CD4-positive, alpha-beta T cell (primary cell): Measurements from ENCODE around the gene C10orf71. TPM values are rescaled to one million over a fixed set of nuclear protein-coding genes. Genes with fewer than 3 reads are reported as not detected.
A peak's percentile ranks its signal among the peaks of the same experiment; 100 is the strongest.

Experiments used
- ATAC-seq: fragments of 200-7000 bp; cut with Tn5 transposase; one replicate; pipeline ENCODE4 v1.10.0; 2022; ENCODE audit warnings: mild to moderate bottlenecking; ENCODE audit not compliant: poor library complexity
- CTCF ChIA-PET: fragments of 350-600 bp; sonication (Branson Sonifier 250); formaldehyde crosslinking; loops from one replicate; lab custom pipeline; 2021; ENCODE audit warnings: antibody characterized with exemption, inconsistent platforms; lab: Charles Lee
- POLR2A ChIA-PET: fragments of 350-600 bp; sonication (Branson Sonifier 250); formaldehyde crosslinking; loops from one replicate; lab custom pipeline; 2021; ENCODE audit warnings: antibody characterized with exemption, inconsistent platforms; lab: Charles Lee
- DNase-seq, 14 experiments: peaks; one replicate each; pipeline ENCODE4 v3.0.0-alpha.2; 2013 to 2020; ENCODE audit warnings: mixed read lengths in 2 of 14
- H3K27ac ChIP-seq, 2 donors: one replicate each; pipeline versions ENCODE4 v1.5.1 to v1.7.0; 2013; ENCODE audit warnings: low read length in 2 of 2, low read depth in 1 of 2, mild to moderate bottlenecking in 1 of 2
- H3K27me3 ChIP-seq, 2 experiments: 1 replicate in 1 of 2; 2 replicates in 1 of 2; pipeline versions ENCODE4 v1.6.1 to v1.7.0; 2013; ENCODE audit warnings: low read length in 2 of 2, control low read depth in 1 of 2, mild to moderate bottlenecking in 1 of 2, moderate library complexity in 1 of 2; ENCODE audit not compliant: insufficient read depth in 2 of 2, control insufficient read depth in 1 of 2
- H3K36me3 ChIP-seq: one replicate; pipeline ENCODE4 v1.6.1; 2013; ENCODE audit warnings: low read length, control low read depth; ENCODE audit not compliant: insufficient read depth
- H3K4me1 ChIP-seq: one replicate; pipeline ENCODE4 v1.6.1; 2013; ENCODE audit warnings: low read length, control low read depth; ENCODE audit not compliant: insufficient read depth
- H3K4me3 ChIP-seq: one replicate; pipeline ENCODE4 v1.5.1; 2013; ENCODE audit warnings: mild to moderate bottlenecking, low read length, moderate library complexity
- H3K9me3 ChIP-seq, 2 experiments: 1 replicate in 1 of 2; 2 replicates in 1 of 2; pipeline versions ENCODE4 v1.6.1 to v1.7.0; 2013; ENCODE audit warnings: low read length in 2 of 2, mild to moderate bottlenecking in 2 of 2, control low read depth in 1 of 2, moderate library complexity in 1 of 2; ENCODE audit not compliant: control insufficient read depth in 1 of 2, insufficient read depth in 1 of 2
- H3K27ac Mint-ChIP-seq: one replicate; pipeline ENCODE4 v1.8.0; 2020; ENCODE audit warnings: mixed read lengths
- H3K27me3 Mint-ChIP-seq: one replicate; pipeline ENCODE4 v1.8.0; 2021; ENCODE audit warnings: mixed read lengths
- H3K36me3 Mint-ChIP-seq: one replicate; pipeline ENCODE4 v1.8.0; 2021; ENCODE audit warnings: low read depth, mixed read lengths
- H3K4me1 Mint-ChIP-seq: one replicate; pipeline ENCODE4 v1.8.0; 2021; ENCODE audit warnings: low read depth, mixed read lengths
- H3K4me3 Mint-ChIP-seq: one replicate; pipeline ENCODE4 v1.8.0; 2020; ENCODE audit warnings: mild to moderate bottlenecking, mixed read lengths
- H3K9me3 Mint-ChIP-seq: one replicate; pipeline ENCODE4 v1.8.0; 2020; ENCODE audit warnings: mixed read lengths
- intact Hi-C, 2 experiments: fragments of 100-400 bp; cut with DNase I in 1 of 2; cut with micrococcal nuclease in 1 of 2; formaldehyde crosslinking; loops; one replicate each; pipeline versions ENCODE4 v1.15.1 to v1.9.0; 2023 to 2025; cut with DNase I, micrococcal nuclease
- total RNA-seq, 174 experiments: library from RNA in 2 of 174; stranded (reverse) in 2 of 174; gene quantifications; one replicate each; pipeline ENCODE4 v1.2.3 and lab custom pipeline; 2021 to 2026
- TF ChIP-seq, protein P1 (sequence below): fragments of 200-600 bp; IDR thresholded peaks from one replicate; pipeline ENCODE4 v1.8.0; 2022; ENCODE audit warnings: antibody characterized with exemption, mild to moderate bottlenecking

Gene C10orf71
- total RNA-seq, 2 experiments from 2014 or later: not detected

- H3K4me3 Mint-ChIP-seq: no peak overlapping the region
- H3K9me3 Mint-ChIP-seq: no peaks in the 10 kb centered on the region
- no peaks in the 10 kb centered on the region for H3K36me3 Mint-ChIP-seq
- no peaks in the 10 kb centered on the region for H3K4me1 Mint-ChIP-seq
- intact Hi-C loops: no loop called here
- DNase-seq (no peak), ATAC-seq (no peak)
- no peak overlapping the region for H3K4me3 ChIP-seq
- no peaks in the 10 kb centered on the region for H3K36me3 ChIP-seq
- ChIA-PET POLR2A (no interaction called here), CTCF (no interaction called here)
- no peak overlapping the region for H3K27ac Mint-ChIP-seq
- no peak overlapping the region for H3K27ac ChIP-seq
- no peaks in the 10 kb centered on the region for H3K4me1 ChIP-seq
- no peaks in the 10 kb centered on the region for H3K27me3 Mint-ChIP-seq
- no peaks in the 10 kb centered on the region for H3K9me3 ChIP-seq
- TF ChIP-seq, protein P1, sequence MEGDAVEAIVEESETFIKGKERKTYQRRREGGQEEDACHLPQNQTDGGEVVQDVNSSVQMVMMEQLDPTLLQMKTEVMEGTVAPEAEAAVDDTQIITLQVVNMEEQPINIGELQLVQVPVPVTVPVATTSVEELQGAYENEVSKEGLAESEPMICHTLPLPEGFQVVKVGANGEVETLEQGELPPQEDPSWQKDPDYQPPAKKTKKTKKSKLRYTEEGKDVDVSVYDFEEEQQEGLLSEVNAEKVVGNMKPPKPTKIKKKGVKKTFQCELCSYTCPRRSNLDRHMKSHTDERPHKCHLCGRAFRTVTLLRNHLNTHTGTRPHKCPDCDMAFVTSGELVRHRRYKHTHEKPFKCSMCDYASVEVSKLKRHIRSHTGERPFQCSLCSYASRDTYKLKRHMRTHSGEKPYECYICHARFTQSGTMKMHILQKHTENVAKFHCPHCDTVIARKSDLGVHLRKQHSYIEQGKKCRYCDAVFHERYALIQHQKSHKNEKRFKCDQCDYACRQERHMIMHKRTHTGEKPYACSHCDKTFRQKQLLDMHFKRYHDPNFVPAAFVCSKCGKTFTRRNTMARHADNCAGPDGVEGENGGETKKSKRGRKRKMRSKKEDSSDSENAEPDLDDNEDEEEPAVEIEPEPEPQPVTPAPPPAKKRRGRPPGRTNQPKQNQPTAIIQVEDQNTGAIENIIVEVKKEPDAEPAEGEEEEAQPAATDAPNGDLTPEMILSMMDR: no peak
- H3K27me3 ChIP-seq: no peaks in the 10 kb centered on the region
These were observed 71.5 kb downstream of the C10orf71 start for GRCh38 chr10:49370326-49371100.

GRCh38 chr10:49371967-49372366 is 73.0 kb downstream of the C10orf71 start:
- H3K27ac ChIP-seq: no peak overlapping the region
- H3K36me3 ChIP-seq: no peaks in the 10 kb centered on the region
- Mint-ChIP-seq H3K36me3 (no peaks in the 10 kb centered on the region), H3K9me3 (no peaks in the 10 kb centered on the region), H3K4me3 (no peak overlapping the region), H3K27me3 (no peaks in the 10 kb centered on the region), H3K27ac (no peak overlapping the region), H3K4me1 (no peaks in the 10 kb centered on the region)
- no peaks in the 10 kb centered on the region for H3K9me3 ChIP-seq
- H3K4me1 ChIP-seq: no peaks in the 10 kb centered on the region
- intact Hi-C loops: no loop called here
- DNase-seq (peak in 2 of 14 experiments; percentile 27 to 46), ATAC-seq (no peak)
- ChIA-PET POLR2A (no interaction called here), CTCF (no interaction called here)
- TF ChIP-seq, protein P1: no peak
- H3K27me3 ChIP-seq: no peaks in the 10 kb centered on the region
- no peak overlapping the region for H3K4me3 ChIP-seq

DNA sequence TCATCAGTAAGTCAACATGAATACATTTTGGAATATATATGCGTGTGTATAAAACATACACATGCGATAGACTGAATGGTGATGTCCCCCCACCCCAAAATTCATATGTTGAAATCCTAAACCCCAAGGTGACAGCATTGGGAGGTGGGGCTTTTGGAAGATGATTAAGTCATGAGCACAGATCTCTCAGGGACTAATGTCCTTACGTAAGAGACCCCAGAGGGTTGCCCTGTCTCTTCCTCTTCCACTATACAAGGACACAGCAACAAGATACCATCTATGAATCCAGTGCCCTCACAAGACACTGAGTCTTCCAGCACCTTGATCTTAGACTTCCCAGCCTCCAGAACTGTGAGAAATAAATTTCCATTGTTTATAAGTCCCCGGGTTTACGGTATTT is 74.4 kb downstream of the C10orf71 start:
- Histone ChIP-seq H3K27me3 (no peaks in the 10 kb centered on the region), H3K4me1 (no peaks in the 10 kb centered on the region), H3K27ac (no peak overlapping the region), H3K36me3 (no peaks in the 10 kb centered on the region), H3K4me3 (no peak overlapping the region), H3K9me3 (no peaks in the 10 kb centered on the region)
- no peak overlapping the region for H3K4me3 Mint-ChIP-seq
- TF ChIP-seq, protein P1: no peak
- no peak overlapping the region for H3K27ac Mint-ChIP-seq
- intact Hi-C loops: no loop called here
- DNase-seq (no peak), ATAC-seq (no peak)
- H3K27me3 Mint-ChIP-seq: no peaks in the 10 kb centered on the region
- H3K4me1 Mint-ChIP-seq: no peaks in the 10 kb centered on the region
- no peaks in the 10 kb centered on the region for H3K36me3 Mint-ChIP-seq
- H3K9me3 Mint-ChIP-seq: no peaks in the 10 kb centered on the region
- ChIA-PET CTCF (no interaction called here), POLR2A (no interaction called here)
